ENCODE results near the gene ACTMAP.

DNA sequence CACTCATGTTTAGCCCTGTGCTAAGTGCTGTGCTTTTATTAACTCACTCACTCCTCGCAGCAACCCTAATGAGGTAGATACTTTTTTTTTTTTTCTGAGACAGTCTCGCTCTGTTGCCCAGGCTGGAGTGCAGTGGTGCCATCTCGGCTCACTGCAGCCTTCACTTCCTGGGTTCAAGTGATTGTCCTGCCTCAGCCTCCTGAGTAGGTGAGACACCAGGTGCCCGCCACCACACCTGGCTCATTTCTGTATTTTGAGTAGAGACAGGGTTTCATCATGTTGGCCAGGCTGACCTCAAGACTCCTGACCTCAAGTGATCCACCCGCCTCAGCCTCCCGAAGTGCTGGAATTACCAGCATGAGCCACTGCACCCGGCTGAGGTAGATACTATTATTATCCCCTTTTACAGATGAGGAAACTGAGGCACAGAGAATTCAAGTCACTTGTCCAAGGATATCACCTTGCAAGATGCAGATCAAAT, 30.8 kb downstream of the ACTMAP start:
- TF ChIP-seq EZH2phosphoT487 (IDR thresholded peaks at IDR 0.05; ENCODE audit: low read depth, severe bottlenecking, unreplicated experiment) = no peak
- TF ChIP-seq, protein P1, sequence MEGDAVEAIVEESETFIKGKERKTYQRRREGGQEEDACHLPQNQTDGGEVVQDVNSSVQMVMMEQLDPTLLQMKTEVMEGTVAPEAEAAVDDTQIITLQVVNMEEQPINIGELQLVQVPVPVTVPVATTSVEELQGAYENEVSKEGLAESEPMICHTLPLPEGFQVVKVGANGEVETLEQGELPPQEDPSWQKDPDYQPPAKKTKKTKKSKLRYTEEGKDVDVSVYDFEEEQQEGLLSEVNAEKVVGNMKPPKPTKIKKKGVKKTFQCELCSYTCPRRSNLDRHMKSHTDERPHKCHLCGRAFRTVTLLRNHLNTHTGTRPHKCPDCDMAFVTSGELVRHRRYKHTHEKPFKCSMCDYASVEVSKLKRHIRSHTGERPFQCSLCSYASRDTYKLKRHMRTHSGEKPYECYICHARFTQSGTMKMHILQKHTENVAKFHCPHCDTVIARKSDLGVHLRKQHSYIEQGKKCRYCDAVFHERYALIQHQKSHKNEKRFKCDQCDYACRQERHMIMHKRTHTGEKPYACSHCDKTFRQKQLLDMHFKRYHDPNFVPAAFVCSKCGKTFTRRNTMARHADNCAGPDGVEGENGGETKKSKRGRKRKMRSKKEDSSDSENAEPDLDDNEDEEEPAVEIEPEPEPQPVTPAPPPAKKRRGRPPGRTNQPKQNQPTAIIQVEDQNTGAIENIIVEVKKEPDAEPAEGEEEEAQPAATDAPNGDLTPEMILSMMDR (IDR thresholded peaks at IDR 0.05; ENCODE audit: poor library complexity) = no peak
